GM21515 (cell line): ENCODE data around the gene GSE1.

ENCODE experiments used
- ATAC-seq: cut with Tn5 transposase; IDR thresholded peaks from one replicate; pipeline ENCODE4 v1.9.1; 2021; ENCODE audit not compliant: unreplicated experiment

The GSE1 gene

DNA sequence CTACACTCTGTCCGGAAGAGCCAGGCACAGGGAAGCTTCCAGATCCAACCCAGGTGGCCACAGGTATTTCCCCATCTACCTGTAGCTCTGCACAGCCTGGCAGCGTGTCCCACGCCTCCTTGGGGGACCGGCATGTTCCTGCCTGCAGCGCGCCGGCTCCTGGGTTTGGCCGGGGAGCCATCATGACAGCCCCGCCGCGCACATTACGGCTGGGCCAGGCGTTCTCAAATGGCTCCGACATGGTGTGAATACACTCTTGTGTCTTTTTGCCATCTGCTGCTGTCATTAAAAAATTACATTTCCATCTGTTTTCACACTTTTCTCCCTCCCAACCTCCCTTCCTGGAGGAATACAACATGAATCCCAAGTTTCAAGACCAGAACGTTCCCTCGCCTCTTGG is 83.7 kb downstream of the GSE1 start:
- ATAC-seq, result no peak

DNA sequence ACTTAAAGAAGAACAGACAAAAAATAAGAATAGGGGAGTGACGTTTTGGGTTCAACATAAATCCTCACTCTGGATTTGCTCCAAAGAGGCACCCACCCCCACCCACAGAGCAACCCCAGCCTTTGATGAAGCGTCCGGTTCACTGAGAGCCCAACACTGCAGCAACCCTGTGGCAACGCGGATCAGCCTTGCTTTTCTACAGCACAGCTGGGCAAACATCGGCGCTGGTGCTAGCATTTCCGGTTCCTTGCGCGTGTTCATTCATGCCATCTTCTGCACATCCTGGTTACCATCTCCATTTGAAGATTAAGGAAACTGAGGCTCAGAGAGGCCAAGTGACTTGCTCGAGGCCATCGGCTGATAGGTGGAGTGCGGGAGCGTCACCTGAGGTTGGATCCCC is 84.3 kb downstream of the GSE1 start:
- ATAC-seq, result no peak

DNA sequence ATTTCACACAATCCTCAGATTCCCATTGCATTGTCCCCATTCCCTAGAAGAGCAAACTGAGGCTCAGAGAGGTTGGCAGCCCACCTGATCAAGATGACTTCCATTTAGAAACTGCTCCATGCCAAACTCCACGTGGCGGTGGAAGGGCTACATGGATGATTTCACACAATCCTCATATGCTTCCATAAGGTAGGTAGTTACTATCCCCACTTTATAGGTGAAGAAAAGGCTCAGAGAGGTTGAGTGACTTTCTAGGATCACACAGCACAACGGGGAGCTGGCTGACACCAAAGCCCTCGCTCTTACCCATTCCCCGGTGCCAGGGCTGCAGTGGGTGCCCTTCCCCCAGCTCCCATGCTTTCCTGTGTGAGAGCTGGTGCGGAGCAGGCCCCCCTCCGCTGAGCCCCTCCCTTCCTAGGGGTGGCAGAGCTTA is 85.4 kb downstream of the GSE1 start:
- no peak for ATAC-seq

DNA sequence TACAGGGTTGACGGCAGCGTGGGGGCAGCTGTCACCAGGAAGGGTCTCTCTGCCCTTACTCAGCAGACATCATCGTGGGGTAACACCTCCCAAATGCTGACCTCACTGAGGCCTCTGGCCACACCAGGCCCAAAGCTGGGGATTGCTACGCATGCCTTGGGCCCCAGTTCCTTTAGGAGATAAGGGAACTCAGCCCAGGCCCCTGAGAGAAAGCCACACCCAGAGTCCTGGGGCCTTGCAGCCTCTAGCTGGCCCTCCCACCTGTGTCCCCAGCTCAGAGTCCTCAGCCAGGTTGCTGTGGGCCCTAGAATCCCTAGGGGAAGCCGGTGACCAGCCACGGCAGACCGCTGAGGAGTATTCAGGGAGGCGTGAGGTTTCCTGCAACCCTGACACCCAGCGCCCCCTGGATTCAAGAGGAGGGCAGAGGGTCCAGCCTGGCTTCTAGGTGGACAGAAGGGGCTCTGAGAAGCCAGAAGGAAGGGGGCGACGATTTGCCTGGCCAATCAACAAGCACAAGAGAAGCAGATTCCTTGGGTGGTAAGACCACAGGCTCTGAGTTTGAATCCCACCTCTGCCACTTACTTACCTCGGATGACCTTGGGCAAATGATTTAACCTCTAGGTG is 85.9 kb downstream of the GSE1 start:
- no peak for ATAC-seq

DNA sequence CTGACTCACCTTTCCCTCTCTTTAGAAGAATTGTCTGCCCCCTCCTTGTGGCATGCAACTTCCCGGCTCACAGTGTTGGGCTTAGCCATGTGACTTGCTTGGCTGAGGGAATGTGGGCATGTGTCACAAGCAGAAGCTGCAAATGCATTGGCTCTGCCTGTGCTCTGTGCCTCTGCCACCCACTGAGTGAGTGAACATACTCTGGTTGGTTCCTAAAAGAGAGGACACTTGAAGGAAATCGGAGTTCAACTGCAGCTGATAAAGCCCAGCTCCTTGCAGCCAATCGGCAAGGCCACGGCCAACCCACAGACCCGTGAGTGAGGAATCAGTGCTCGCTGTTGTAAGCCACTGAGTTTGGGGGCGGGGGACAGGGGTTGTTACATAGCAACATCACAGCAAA is 86.5 kb downstream of the GSE1 start:
- no peak for ATAC-seq

DNA sequence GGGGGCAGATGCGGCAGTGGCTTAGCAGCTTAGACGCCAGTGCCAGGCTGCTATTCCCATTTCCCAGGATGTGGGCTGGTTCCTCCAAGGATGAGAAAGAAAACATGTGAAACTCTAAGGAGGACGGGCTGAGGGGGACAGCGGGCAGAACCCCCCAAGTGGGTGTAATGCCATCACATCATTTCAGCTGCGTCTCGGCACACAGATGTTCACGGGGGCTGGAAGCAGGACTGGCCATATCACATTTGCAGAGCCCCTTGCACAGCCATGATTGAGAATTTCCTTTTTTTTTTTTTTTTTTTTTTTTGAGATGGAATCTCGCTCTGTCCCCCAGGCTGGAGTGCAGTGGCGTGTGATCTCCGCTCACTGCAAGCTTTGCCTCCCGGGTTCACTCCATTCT is 90.9 kb downstream of the GSE1 start:
- no peak for ATAC-seq

DNA sequence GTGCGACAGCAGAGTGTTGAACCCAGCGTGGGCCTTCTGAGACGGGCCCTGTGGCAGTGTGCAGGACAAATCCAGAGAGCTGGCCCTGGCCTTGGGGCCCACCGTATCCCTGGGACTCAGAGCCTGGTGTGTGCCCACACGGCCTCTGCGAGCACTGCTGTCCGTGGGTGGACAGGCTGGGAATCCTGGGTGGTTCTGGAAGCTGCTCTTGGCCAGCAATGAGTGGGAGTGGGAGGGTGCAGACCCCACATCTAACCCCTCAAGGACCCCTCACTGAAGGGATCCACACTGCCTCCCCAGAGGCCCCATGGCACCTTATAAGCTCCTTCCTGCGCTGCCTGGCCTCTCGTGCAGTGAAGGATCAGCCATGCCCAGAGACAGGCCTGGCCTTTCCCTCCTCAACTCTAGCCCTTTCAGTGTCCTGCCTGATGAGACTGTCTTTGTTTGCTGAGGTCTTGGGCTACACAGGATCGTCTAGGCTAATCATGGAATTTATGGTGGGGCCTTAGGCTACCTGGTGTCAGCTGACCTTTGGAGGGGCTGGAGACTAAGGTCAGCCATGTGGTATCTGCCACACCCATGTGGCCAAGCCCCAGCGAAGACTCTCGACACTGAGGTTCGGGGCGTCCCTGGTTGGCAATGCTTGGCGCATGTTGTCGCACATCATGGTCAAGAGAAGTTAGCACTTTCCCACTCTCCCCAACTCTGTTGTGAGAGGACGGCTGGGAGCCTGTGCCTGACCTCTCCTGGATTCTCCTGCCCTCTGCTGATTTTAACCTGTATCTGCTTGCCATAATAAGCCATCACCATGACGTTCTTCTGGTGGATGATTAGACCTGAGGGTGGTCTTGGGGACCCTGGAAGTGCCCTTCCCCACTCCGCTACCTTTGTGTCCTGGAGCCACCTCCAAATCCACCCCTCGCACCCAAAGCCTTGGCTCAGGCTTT is 92.1 kb downstream of the GSE1 start:
- ATAC-seq, result no peak

DNA sequence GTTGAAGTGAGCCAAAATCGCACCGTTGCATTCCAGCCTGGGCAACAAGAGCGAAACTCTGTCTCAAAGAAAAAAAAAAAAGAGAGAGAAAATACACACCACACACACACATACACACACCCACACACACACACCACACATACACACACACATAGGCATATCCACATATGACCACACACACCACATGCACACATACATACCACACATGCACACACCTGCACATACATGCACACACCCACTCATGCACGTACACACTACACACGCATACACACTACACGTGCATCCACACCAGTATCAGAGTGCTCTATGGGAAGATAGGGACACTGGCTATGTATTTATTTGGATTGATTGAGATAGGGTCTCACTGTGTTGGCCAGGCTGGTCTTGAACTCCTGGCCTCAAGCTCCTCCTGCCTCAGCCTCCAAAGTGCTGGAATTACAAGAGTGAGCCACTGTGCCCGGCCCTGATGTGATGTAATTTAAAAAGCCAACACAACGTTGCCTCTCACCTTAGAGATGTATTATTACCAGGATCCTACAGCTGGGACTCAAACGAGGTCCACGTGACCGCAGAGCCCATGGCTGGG is 93.4 kb downstream of the GSE1 start:
- ATAC-seq, result no peak

DNA sequence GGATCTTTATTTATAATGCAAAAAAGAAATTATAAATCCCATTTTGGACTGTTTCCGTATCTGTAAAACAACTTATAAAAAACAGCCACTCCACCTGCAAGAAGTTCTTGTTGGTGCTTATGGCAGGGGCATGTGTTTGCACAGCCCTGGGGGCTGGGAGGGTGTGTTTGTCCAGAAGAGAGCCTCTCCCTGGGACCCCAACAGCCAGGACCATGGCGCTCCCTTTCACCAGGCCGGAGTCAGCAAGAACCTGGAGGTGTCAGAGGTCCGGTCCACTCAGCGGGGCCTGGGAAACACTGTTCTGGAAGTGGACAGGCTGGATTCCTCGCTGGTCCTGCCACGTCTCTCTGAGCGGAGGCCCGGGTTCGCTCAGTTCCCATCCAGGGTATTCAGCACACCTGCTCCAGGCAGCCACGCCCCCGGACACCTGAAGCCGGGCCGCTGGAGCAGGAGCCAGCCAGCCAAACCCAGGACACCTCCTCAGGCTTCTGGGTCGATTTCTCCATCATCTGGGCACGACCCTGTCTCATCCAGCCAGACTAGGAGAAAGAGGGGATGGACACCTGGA is 94.5 kb downstream of the GSE1 start:
- no peak for ATAC-seq

DNA sequence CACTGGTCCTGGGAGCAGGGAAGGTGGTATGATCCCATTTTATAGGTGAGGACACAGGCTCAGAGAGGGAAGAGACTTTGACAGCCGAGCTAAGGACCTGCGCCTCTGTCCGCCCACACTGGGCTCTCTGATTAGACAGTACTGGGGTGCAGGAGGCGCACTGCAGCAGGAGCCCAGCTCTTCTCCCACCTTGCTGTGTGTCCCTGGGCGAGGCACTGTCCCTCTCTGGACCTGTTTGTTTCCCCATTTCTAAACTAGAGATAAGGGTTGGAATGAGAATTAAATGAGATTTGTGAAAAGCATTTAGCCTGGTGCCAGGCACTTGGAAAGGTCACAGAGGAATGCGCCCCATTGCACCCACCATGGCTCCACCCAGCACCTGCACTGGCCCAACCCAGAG is 95.2 kb downstream of the GSE1 start:
- ATAC-seq, result no peak

DNA sequence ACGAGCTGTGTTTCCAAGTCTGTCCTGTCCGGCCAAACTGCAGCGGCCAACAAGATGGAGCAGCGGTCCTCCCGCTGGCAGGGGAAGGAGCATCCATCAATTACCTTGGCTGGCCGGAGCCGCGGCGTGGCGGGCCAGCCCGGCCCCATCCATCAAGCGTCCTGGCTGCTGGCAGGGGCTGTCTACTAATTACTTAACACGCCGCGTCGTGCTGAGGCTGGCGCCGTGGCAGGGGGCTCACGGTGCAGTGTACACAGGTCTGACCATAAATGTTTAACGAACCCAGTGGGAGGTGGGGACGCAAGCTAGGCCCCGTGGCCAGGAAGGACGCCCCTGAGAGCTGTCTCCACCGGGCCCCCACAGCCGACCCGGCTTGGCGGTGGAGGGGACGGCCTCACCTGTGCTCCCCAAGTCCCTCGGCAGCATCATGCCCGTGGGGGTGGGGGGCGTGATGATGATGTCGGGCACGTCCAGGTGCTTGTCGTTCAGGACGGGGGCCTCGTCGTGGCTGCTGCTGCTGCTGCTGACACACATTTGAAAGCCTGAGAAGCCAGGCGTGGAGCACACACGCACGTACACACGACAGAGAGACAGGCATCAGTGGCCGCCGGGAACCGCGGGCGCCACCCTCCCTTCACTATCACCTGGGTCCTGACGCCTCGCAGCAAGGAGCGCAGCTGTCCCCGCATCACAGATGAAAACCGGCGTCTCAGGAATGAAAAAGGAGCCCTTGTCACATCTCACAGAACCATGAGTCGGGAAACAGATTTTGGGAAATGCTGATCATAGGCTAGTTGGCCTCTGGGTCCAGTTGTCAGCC is 96.9 kb downstream of the GSE1 start:
- ATAC-seq, result no peak

DNA sequence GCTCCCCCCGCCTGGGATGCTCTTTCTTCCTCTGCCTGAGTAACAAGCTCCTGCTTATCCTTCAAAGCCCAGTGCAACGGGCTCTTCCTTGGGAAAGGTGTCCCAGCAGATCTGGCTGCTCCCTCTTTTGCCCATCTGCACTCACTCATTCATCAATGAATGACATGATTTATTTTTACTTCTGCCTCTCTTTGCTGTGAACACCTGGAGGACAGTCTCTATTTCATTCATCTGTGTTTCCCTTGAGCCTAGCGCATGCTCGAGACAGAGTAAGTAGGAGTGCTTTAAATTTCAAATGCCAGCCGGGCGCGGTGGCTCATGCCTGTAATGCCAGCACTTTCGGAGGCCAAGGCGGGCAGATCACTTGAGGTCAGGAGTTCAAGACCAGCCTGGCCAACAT is 97.6 kb downstream of the GSE1 start:
- no peak for ATAC-seq

DNA sequence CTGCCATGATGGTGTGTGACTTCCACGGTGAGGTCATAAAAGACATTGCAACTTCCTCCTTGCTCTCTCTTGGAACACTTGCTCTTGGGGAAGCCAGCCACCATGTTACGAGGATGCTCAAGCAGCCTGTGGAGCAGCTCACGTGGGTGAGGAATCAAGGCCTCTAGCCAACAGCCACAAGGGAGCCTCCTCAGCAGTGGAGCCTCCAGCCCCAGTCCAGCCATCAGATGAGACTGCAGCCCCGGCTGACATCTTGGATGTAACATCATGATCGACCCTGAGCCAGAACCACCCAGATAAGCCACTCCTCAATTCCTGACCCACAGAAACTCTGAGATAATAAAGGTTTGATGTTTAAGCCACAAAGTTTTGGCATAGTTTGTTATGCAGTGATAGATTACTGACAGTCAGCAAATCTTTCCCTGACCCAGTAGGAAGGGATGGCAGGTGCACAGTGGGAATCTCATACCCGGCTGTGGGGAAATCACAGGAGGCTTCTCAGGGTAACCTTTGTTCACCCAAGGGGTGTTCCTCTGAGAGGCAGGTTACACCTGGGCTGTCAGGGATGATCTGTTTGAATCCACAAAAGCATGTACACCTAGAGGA is 99.0 kb downstream of the GSE1 start:
- no peak for ATAC-seq

DNA sequence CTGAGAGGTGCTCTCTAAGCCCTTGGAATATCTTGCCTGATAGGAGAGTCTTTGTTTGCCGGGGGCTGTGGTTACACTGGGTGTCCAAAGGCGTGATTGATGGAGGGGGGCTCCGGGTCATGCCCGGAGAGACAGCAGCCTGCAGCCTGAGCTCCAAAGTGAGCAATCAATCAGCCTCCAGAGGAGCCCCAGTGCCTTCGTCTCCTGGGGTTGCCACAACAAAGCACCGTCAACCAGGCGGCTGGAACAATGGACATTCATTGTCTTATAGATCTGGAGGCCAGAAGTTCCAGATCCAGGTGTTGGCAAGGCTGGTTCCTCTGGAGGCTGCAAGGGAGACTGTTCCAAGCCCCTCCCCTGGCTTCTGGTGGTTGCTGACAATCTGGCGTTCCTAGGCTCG is 99.7 kb downstream of the GSE1 start:
- no peak for ATAC-seq

DNA sequence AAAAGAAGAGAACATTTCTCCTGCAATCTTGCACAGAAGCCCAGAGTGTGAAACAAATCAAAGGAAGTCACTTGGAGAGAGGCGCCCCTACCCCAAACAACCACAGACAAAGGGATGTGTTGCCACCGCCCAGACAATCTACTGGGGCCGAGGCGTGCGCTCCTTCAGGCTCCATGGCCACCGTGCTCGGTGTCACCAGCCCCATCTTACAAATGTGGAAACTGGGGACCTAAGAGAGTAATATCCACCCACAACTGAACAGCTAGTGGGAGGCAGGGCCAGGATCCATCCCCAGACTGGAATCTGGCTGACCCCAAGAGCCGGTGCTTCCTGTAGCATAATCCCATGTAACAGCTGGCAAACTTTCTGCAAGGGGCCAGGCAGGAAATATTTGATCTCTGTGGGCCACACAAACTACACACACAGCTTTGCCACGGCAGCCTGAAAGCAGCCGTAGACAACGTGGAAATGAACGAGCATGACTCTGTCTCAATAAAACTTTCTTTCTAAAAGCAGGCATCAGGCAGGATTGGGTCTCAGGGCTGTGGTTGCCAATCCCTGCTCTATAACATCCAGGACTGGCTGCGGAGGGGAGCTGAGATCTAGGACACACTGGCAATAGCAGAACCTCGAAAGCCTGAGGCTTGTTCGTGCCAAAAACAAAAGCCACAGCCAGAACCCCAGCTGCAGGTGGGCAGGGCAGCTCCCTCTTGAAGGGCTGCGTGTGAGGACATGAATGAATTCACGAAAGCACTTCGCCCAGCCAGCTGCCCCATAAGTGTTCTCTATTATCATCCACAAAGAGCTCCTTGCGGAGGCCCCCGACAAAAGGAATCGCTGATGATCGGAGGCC is 102.3 kb downstream of the GSE1 start:
- ATAC-seq, result no peak

DNA sequence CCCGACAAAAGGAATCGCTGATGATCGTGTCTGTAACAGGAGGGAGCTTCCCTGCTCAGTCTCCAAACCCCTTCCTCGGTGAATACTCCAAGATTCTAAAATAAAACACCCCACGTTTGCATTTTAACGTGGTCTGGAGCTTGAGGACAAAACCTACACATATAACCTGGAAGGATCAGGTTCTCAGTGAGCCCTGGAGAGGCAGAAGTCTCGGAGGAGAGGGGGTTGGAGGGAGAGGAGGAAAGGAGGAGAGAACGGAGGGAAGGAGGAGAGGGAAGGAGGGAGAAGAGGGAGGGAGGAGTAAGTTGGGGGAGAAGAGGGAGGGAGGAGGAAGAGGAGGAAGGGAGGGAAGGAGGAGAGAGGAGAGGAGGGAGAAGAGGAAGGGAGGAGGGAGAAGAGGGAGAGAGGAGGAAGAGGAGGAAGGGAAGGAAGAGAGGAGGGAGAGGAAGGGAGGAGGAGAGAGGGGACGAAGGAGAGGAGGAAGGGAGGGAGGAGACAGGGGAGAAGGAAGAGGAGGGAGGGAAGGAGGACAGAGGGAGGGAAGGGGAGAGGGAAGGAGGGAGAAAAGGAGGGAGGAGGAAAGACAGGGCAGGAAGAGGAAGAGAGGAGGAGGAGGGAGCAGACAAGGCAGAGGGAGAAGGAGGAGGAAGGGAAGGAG is 103.0 kb downstream of the GSE1 start:
- ATAC-seq, result no peak

DNA sequence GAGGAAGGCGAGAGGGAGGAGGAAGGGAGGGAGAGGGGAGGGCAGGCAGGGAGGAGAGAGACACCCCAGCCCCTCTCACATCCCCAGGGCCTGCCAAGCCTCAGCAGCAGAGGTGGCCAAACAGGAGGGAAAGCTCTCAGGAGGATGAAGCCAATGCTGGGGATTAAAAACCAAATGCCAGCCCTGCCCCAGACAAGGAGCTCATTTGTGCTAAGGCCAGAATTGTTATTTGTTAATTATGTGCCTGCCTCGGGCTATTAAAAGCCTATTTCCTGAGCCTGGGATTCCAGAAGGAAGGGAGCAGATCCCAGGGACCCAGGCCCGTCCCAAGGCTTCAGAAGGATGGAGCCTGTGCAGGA is 103.5 kb downstream of the GSE1 start:
- no peak for ATAC-seq

DNA sequence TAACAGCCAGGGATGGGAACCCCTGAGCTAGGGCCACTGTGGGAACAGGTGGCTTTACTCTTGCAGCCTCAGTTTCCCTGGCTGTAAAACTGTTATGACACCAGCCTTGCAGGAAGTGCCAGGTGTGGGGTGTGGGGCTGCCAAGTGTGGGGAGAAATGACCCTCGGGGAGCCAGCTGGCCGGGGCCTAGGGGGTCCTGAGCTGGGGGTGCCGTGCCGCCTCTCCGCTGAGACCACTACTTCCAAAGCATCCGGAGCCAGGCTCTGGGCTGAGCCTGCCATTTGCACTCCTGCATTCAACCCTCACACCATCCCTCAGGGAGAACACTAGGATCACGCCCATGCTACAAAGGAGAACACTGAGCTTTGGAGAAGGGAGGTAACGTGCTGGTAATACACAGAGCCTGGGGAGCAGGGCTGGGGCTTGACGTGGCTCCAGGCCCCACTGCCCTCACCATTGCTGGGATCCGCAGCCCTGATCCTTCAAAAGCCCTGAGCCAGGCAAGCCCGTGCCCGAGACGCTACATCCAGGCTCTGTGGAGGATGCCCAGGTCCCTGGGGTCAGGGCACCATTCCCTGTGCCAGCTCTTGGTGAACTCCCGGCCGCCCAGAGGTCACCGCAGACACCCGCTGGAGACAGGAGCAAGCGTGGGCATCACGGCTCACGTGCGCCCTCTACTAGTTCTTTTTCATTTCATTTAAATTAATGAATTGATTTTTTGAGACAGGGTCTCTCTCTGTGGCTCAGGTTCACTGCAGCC is 104.5 kb downstream of the GSE1 start:
- no peak for ATAC-seq

DNA sequence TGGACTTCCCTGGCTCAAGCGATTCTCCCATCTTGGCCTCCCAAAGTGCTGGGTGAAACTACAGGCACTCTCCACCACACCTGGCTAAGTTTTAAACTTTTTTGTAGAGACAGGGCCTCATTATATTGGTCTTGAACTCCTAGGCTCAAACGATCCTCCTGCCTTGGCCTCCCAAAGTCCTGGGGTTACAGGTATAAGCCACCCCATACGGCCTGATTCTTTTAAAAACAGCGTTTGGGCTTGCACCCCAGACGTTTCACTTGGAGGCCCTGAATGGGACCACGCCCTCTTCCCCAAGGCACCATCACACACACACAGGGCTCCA is 105.0 kb downstream of the GSE1 start:
- ATAC-seq, result no peak
